GM04504 (cell line): ENCODE data around the gene KPRP.
A peak's percentile ranks its signal among the peaks of the same experiment; 100 is the strongest.

Experiments used
- DNase-seq: peaks from one replicate; pipeline ENCODE4 v3.0.0-alpha.2; 2012; ENCODE audit warnings: low read depth

The KPRP gene

GRCh38 chr1:152757747-152758146 is at the start of gene KPRP:
KPRP (plus strand) TSS chr1:152758025; CDS start chr1:152759589, 1,564 bp downstream.
- no peak for DNase-seq

GRCh38 chr1:152718238-152718637 is 39.6 kb upstream of the KPRP start:
- no peak for DNase-seq

- no peak for DNase-seq
These were observed 32.6 kb upstream of the KPRP start for GRCh38 chr1:152725261-152725660.

GRCh38 chr1:152728986-152729385 is 28.8 kb upstream of the KPRP start:
- DNase-seq: no peak

GRCh38 chr1:152735648-152736047 is 22.2 kb upstream of the KPRP start:
- DNase-seq: no peak

GRCh38 chr1:152737997-152738396 is 19.8 kb upstream of the KPRP start:
- DNase-seq: no peak

- DNase-seq: no peak
These were observed 18.0 kb upstream of the KPRP start for GRCh38 chr1:152739841-152740240.

GRCh38 chr1:152741656-152742055 is 16.2 kb upstream of the KPRP start:
- DNase-seq: no peak

- DNase-seq: no peak
These were observed 14.3 kb upstream of the KPRP start for GRCh38 chr1:152743371-152744145.

GRCh38 chr1:152745289-152745704 is 12.5 kb upstream of the KPRP start:
- DNase-seq: no peak

GRCh38 chr1:152745765-152746444 is 11.9 kb upstream of the KPRP start:
- no peak for DNase-seq

GRCh38 chr1:152747831-152748230 is 10.0 kb upstream of the KPRP start:
- no peak for DNase-seq

- DNase-seq: peak; percentile 35
These were observed 5.6 kb upstream of the KPRP start for GRCh38 chr1:152752225-152752624.

GRCh38 chr1:152753586-152753985 is 4.2 kb upstream of the KPRP start:
- no peak for DNase-seq

- DNase-seq: no peak
These were observed 953 bp upstream of the KPRP start for GRCh38 chr1:152756872-152757271.

- DNase-seq: no peak
These were observed 811 bp downstream of the KPRP start for GRCh38 chr1:152758636-152759035.

GRCh38 chr1:152759453-152760173 is 1.8 kb downstream of the KPRP start:
- DNase-seq: no peak

- DNase-seq: no peak
These were observed 2.8 kb downstream of the KPRP start for GRCh38 chr1:152760551-152761190.

- DNase-seq: no peak
These were observed 3.9 kb downstream of the KPRP start for GRCh38 chr1:152761609-152762213.

- DNase-seq: no peak
These were observed 11.2 kb downstream of the KPRP start for GRCh38 chr1:152768847-152769533.

GRCh38 chr1:152770411-152770810 is 12.6 kb downstream of the KPRP start:
- no peak for DNase-seq
